Posterior vena cava (tissue), 2 donors: ENCODE data around the gene PLA1A. TPM values are rescaled to one million over a fixed set of nuclear protein-coding genes. Genes with fewer than 3 reads are reported as not detected.
"Not testable (repeated sequence)": the region's sequence is repeated elsewhere in the genome, so short reads cannot be mapped to it uniquely, and the experiment has no call there.

Experiments used
- DNase-seq: peaks from one replicate; pipeline ENCODE4 v3.0.0-alpha.2; 2020; ENCODE audit warnings: low spot score
- intact Hi-C, 2 donors: fragments of 100-400 bp; cut with DNase I; formaldehyde crosslinking; loops; one replicate each; pipeline versions ENCODE4 v1.14.1 to v1.14.2; 2022 to 2023
- long read RNA-seq, 2 donors: library from polyadenylated mRNA; unstranded; transcript quantifications; one replicate each; pipeline ENCODE4 v2.0.0, GENCODE V29; 2020 to 2021
- total RNA-seq, 2 donors: library from RNA; stranded (reverse); fragmentation: NEBNext Ultra II Directional; extraction: Animal tissue kit (Norgen Biotek cat#: 25700); gene quantifications; one replicate each; pipeline ENCODE4 v1.2.1, GENCODE V29; 2021
- donor health status: DM: yes; HTN: yes; CAD: no.
- donor health status: DM: yes; HTN: yes; CAD: no.

PLA1A gene
- total RNA-seq, result 1 to 10 TPM; 2.7 to 6.2 TPM
- long read RNA-seq, donor 1, partial matches to known transcripts, result 0 of 2 reads
- long read RNA-seq, donor 1, other reads (novel, unspliced or antisense), result 0 of 2 reads
- long read RNA-seq, donor 2, transcript PLA1A-201 (11 exons, 1,786 nt), result major isoform, 6 of 15 reads
- long read RNA-seq, donor 2, partial matches to known transcripts, result 3 of 15 reads
- long read RNA-seq, donor 2, other reads (novel, unspliced or antisense), result 5 of 15 reads

GRCh38 chr3:119597548-119598288 is at the start of gene PLA1A:
TSS of gene PLA1A (plus strand) at chr3:119597885. CDS start at chr3:119597914, 29 bp downstream.
- intact Hi-C loops, result loop anchor here in 1 of 2 donors (5.0 kb wide), 1 partner anchor 35 kb away; no protein-coding TSS in a partner anchor
- no peak for DNase-seq

- no peak for DNase-seq
- intact Hi-C loops, result no loop called here
Observed at GRCh38 chr3:119548341-119548740, 49.3 kb upstream of the PLA1A start.

GRCh38 chr3:119550192-119550910 is 47.3 kb upstream of the PLA1A start:
- DNase-seq, result no peak
- intact Hi-C loops, result no loop called here

GRCh38 chr3:119551598-119551997 is 46.1 kb upstream of the PLA1A start:
- intact Hi-C loops, result no loop called here
- no peak for DNase-seq

DNA sequence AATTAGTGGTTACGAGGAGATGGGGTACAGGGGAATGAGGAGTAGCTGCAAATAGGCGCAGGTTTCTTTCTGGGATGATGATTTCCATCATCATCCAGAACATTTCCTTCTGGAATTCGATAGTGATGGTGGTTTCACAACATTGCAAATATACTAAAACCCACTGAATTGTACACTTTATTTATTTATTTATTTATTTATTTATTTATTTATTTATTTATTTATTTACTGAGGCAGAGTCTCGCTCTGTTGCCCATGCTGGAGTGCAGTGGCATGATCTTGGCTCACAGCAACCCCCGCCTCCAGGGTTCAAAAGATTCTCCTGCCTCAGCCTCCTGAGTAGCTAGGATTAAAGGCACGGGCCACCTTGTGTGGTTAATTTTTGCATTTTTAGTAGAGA is 44.8 kb upstream of the PLA1A start:
- DNase-seq, intact Hi-C loops: not testable (repeated sequence)

DNA sequence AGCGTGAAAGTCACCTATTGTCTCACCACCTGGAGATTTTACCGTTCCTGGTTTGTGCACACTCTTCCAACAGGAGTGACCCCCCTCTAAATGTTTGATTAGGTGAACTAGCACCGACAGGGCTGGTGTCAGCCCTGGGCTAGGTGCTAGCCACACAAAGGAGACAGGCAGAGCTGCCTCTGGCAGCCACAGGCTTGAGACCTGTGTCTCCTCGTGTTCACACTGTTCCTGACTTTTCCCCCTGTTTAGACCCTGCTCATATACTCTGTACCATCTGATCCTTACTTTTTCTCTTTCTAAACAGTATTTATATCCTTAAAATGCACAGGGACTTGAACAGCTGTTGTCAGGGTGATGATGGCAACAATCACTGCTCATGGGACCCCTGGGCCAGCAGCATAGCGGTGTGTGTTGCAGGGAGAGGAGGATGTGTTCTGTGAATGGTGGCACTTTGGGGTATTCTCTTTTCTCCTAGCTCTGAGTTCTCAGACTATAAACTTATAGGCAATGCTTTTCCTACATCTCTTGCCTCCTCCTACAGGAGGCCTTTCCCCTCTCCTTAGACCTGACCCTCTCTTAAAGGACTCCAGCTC is 43.8 kb upstream of the PLA1A start:
- DNase-seq, result no peak
- intact Hi-C loops, result no loop called here

DNA sequence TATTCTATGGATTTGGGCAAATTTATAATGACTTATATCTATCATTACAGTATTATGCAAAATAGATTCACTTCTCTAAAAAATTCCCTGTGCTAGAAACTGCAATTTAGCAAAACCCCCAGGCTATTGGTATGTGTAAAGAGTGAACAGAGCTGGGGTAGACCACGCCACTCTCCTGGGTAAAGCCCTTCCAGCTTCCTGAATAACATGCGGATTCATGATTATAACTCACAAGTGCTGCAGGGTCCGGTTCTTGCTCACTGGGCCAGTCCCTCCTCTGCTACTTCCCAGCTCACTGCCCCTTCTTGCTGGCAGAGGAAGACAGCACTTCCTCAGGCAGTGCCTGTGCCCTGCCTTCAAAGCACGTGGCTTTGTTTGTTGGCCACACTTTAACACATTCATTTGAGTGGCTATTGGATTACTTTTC is 42.4 kb upstream of the PLA1A start:
- no peak for DNase-seq
- intact Hi-C loops, result no loop called here

- DNase-seq, result no peak
- intact Hi-C loops, result no loop called here
Observed at GRCh38 chr3:119555929-119556328, 41.8 kb upstream of the PLA1A start.

DNA sequence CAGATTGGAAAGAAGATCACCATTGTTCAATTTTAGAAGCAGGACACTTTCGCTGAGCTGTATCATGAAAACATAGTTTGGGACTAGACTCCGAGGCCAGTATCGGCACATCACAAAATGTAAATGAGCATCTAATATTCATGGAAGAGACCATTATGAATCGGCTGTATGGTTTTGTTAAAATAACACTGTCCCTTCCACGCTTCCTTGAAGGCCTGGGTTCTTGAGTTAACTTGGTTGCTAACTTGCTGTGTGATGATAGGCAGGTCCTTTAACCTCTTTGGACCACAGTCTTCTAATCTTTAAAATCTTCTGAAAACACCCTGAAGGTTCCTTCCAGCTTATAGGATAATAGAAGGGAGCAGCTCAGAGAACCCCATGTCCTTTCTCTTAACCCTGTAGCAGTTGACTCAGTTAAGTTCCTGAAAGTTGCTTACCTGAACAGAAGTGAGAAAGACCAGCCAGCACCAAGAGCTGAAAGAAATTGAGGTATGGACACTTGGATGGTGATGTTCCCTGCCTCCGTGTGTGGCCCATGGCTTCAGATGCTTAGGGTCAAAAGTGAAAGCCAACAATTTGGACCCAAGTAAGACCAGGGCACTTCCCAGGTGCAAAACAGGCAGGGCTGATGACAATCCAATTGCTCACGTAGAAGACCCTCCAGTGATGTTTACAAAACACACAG is 40.4 kb upstream of the PLA1A start:
- no peak for DNase-seq
- intact Hi-C loops, result no loop called here

GRCh38 chr3:119557877-119558269 is 39.8 kb upstream of the PLA1A start:
- DNase-seq, result no peak
- intact Hi-C loops, result no loop called here

- no peak for DNase-seq
- intact Hi-C loops, result no loop called here
Observed at GRCh38 chr3:119558626-119559317, 38.9 kb upstream of the PLA1A start.

GRCh38 chr3:119559441-119559963 is 38.2 kb upstream of the PLA1A start, which contains the start of gene CD80:
TSS of gene CD80 (minus strand) at chr3:119559614. CDS start at chr3:119557728, 1,886 bp downstream.
- intact Hi-C loops, result no loop called here
- DNase-seq, result no peak

DNA sequence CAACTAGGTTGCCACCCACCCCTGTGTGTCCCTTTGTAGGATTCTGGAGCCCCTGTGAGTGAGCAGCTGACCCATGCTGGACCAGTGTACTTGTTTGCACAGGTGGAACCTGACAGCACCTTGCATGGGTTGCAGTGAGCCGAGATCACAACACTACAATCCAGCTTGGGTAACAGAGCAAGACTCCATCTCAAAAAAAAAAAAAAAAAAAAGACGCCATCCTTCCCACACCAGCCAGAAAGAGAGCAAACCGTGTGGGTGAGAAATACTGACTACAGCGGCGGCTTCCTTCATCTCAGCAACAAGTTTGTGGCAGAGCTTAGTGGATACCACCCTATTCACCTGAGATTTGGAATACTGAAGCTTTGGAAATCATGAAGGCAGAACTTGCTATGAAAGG is 37.5 kb upstream of the PLA1A start:
- intact Hi-C loops, result no loop called here
- DNase-seq, result no peak

DNA sequence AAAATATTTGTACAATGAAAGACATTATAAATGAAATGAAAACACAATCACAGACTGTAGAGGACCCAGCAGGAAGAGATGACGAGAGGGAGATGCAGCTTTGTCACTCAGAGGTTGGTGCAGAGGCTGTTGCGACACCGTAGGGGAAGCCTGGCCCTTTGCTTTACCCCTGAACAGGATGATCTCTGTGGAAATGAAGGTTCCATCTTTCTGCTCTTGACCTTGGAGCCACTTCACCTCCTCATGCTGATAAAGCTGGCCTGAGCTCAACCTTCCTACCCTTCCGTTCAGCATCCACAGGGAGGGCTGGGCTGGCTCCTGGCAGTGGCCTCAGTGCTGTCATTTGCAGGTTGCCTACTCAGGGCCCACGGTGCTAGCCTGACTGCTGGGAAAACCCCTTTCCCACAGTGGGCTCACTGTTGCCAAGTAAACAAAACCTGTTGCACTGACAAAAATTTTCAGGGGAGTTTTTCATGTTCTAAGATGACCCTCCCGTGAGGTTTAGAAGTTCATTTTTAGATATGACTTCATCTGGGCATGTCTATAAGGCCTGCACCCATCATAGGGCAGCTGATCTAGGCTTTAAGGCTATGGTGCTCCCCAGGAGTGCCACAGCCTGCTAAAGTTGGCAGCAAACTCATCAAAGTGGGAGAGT is 35.3 kb upstream of the PLA1A start:
- DNase-seq, result no peak
- intact Hi-C loops, result no loop called here

DNA sequence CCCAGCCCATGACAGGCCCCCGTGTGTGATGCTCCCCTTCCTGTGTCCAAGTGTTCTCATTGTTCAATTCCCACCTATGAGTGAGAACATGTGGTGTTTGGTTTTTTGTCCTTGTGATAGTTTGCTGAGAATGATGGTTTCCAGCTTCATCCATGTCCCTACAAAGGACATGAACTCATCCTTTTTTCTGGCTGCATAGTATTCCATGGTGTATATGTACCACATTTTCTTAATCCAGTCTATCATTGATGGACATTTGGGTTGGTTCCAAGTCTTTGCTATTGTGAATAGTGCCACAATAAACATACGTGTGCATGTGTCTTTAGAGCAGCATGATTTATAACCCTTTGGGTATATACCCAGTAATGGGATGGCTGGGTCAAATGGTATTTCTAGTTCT is 34.4 kb upstream of the PLA1A start:
- DNase-seq, intact Hi-C loops: not testable (repeated sequence)

- intact Hi-C loops, result no loop called here
- no peak for DNase-seq
Observed at GRCh38 chr3:119569156-119569555, 28.5 kb upstream of the PLA1A start.

GRCh38 chr3:119570229-119570628 is 27.5 kb upstream of the PLA1A start:
- DNase-seq, result no peak
- intact Hi-C loops, result no loop called here

GRCh38 chr3:119571230-119571629 is 26.5 kb upstream of the PLA1A start:
- intact Hi-C loops, result no loop called here
- DNase-seq, result no peak
